ENCODE data around the gene MORN1. TPM values are rescaled to one million over a fixed set of nuclear protein-coding genes. Genes with fewer than 3 reads are reported as not detected.

MORN1 gene
- total RNA-seq, 1 experiment from 2014 or later = 23.2 TPM

DNA sequence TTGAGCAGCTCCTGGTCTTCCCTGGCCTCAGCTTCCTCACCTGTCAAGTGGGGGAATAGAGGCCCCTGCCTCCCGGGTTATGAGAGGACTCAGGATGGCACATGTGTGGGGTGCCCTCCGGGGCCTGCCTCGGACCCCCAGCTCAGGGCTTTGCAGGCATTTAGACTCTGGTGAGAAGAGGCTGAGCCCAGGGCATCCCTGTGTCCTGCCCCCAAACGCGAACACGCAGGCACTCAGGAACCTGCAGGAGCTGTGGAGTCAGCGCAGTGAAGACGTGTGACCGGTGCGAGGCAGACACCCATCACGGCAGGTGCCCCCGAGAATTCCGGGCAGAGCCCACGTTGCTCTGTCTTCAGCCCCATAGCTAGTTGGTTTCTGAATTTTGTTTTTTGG lies 26.5 kb upstream of the MORN1 start:
- no TSS peak for BruUV-seq (replicated peaks)
- TF ChIP-seq, protein P1, sequence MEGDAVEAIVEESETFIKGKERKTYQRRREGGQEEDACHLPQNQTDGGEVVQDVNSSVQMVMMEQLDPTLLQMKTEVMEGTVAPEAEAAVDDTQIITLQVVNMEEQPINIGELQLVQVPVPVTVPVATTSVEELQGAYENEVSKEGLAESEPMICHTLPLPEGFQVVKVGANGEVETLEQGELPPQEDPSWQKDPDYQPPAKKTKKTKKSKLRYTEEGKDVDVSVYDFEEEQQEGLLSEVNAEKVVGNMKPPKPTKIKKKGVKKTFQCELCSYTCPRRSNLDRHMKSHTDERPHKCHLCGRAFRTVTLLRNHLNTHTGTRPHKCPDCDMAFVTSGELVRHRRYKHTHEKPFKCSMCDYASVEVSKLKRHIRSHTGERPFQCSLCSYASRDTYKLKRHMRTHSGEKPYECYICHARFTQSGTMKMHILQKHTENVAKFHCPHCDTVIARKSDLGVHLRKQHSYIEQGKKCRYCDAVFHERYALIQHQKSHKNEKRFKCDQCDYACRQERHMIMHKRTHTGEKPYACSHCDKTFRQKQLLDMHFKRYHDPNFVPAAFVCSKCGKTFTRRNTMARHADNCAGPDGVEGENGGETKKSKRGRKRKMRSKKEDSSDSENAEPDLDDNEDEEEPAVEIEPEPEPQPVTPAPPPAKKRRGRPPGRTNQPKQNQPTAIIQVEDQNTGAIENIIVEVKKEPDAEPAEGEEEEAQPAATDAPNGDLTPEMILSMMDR (IDR thresholded peaks at IDR 0.05; ENCODE audit: unreplicated experiment) = no peak
- Mint-ChIP-seq H3K27ac (ENCODE audit: unreplicated experiment) (no peak overlapping the region), H3K36me3 (ENCODE audit: insufficient read depth, unreplicated experiment) (peaks cover 32% of the 10 kb centered on the region), H3K9me3 (ENCODE audit: low read depth, unreplicated experiment) (no peaks in the 10 kb centered on the region), H3K4me3 (ENCODE audit: low read depth, unreplicated experiment) (no peak overlapping the region), H3K4me1 (ENCODE audit: low read depth, unreplicated experiment) (peaks cover 26% of the 10 kb centered on the region), H3K27me3 (ENCODE audit: unreplicated experiment) (no peaks in the 10 kb centered on the region)
- intact Hi-C loops (cut with micrococcal nuclease; ENCODE audit: unreplicated experiment) = no loop called here
- no peak for DNase-seq
- CTCF ChIA-PET = no interaction called here

DNA sequence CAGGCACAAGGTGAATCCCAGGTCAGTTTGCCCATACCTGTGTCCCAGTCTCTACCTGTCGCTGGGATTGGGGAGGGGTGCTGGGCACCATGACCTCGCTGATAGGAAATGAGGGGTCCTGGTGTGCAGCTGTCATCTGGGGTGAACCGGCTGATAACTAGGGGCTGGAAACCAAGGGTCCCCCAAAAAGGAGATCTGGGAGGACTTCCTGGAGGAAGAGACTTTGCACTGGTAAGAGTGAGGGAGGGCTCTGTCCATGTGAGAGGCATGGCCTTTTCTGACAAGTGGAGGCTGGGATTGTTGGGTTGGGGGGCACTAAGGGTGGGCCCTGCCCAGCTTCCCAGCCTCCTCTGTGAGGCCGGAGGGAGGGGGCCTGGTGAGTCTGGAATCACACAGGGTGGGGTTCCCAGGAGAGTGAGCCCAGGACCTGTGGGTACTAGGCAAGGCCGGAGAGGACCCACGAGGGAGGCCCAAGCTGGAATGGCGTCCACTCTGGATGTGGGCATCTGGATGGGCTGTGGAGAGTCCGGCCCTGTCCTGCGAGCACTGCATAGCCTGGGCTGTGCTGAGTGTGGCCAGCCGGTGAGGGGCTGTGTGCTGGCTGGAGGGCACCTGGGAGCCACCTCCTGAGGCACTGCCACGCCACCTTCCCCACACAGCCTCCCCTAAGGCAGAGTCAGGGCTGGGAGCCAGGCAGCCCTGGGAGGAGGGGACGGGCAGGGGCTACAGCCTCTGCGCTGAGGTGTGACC lies 25.9 kb upstream of the MORN1 start:
- H3K4me3 Mint-ChIP-seq (ENCODE audit: low read depth, unreplicated experiment) = peak overlapping the region; percentile 76
- no TSS peak for BruUV-seq (replicated peaks)
- peaks cover 26% of the 10 kb centered on the region for H3K4me1 Mint-ChIP-seq (ENCODE audit: low read depth, unreplicated experiment)
- no peaks in the 10 kb centered on the region for H3K9me3 Mint-ChIP-seq (ENCODE audit: low read depth, unreplicated experiment)
- intact Hi-C loops (cut with micrococcal nuclease; ENCODE audit: unreplicated experiment) = no loop called here
- DNase-seq = no peak
- peaks cover 38% of the 10 kb centered on the region for H3K36me3 Mint-ChIP-seq (ENCODE audit: insufficient read depth, unreplicated experiment)
- H3K27me3 Mint-ChIP-seq (ENCODE audit: unreplicated experiment) = no peaks in the 10 kb centered on the region
- H3K27ac Mint-ChIP-seq (ENCODE audit: unreplicated experiment) = peak overlapping the region; percentile 55
- TF ChIP-seq, protein P1 (IDR thresholded peaks at IDR 0.05; ENCODE audit: unreplicated experiment) = no peak
- CTCF ChIA-PET = interaction anchor here (1.9 kb wide), 1 partner anchor 130 kb away, joined by 19 read pairs; no protein-coding TSS in a partner anchor

DNA sequence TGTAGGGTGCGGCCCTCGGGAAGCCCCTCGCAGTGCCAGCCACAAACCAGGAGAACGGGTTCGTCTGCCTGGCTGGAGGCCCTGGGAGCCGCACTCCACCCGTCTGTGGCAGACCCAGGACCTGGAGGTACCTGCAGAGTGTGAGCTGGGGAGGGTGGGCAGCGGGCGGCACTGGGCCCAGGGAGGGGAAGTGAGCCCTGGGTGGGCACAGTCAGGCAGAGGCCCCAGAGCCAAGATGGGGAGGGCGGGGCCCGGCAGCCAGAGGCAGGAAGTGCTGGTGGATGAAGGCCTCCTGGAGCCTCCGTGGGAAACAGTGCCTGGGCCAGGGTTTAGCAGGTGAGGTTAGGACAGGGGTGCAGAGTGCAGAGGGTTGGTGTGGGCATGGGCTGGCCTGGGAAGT lies 25.0 kb upstream of the MORN1 start:
- Mint-ChIP-seq H3K27ac (ENCODE audit: unreplicated experiment) (peak overlapping the region; percentile 55), H3K27me3 (ENCODE audit: unreplicated experiment) (no peaks in the 10 kb centered on the region), H3K4me1 (ENCODE audit: low read depth, unreplicated experiment) (peaks cover 26% of the 10 kb centered on the region), H3K9me3 (ENCODE audit: low read depth, unreplicated experiment) (no peaks in the 10 kb centered on the region), H3K4me3 (ENCODE audit: low read depth, unreplicated experiment) (peak overlapping the region; percentile 76), H3K36me3 (ENCODE audit: insufficient read depth, unreplicated experiment) (peaks cover 46% of the 10 kb centered on the region)
- no TSS peak for BruUV-seq (replicated peaks)
- CTCF ChIA-PET = interaction anchor here (0.6 to 1.9 kb wide), 5 partner anchors 28 to 162 kb away, joined by 3 to 19 read pairs (median 3); no protein-coding TSS in a partner anchor
- TF ChIP-seq, protein P1 (IDR thresholded peaks at IDR 0.05; ENCODE audit: unreplicated experiment) = no peak
- DNase-seq = peak; percentile 73
- intact Hi-C loops (cut with micrococcal nuclease; ENCODE audit: unreplicated experiment) = no loop called here

DNA sequence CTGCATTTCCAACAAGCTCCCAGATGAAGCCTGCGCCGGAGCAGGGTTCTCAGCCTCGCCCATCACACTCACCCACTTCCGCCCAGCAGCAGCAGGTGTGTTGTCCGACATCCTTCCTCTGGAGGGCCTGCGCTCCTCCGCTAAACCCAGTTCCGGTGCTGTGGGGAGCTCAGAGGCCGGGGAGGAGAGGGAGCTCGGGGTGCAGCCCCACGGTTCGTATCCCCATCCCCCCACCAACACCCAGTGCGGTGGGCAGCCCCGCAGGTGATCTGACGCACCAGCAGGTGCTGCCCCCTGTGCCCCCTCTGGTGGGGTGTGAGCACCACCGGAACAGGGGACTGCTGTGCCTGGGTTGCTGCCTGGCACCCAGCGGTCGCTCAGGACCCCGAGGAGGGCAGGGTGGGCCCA lies 24.5 kb upstream of the MORN1 start:
- CTCF ChIA-PET = interaction anchor here (0.6 to 1.9 kb wide), 7 partner anchors 27 to 373 kb away, joined by 3 to 19 read pairs (median 3); no protein-coding TSS in a partner anchor
- peak overlapping the region; percentile 60 for H3K27ac Mint-ChIP-seq (ENCODE audit: unreplicated experiment)
- H3K4me1 Mint-ChIP-seq (ENCODE audit: low read depth, unreplicated experiment) = peaks cover 26% of the 10 kb centered on the region
- H3K36me3 Mint-ChIP-seq (ENCODE audit: insufficient read depth, unreplicated experiment) = peaks cover 52% of the 10 kb centered on the region
- TF ChIP-seq, protein P1 (IDR thresholded peaks at IDR 0.05; ENCODE audit: unreplicated experiment) = peak; percentile 23
- intact Hi-C loops (cut with micrococcal nuclease; ENCODE audit: unreplicated experiment) = no loop called here
- peak overlapping the region; percentile 76 for H3K4me3 Mint-ChIP-seq (ENCODE audit: low read depth, unreplicated experiment)
- H3K27me3 Mint-ChIP-seq (ENCODE audit: unreplicated experiment) = no peaks in the 10 kb centered on the region
- DNase-seq = peak; percentile 59
- no TSS peak for BruUV-seq (replicated peaks)
- H3K9me3 Mint-ChIP-seq (ENCODE audit: low read depth, unreplicated experiment) = no peaks in the 10 kb centered on the region

Measured in Calu3 (cell line).